Stimulated activated CD4-positive, alpha-beta T cell treated with anti-CD3 and anti-CD28 coated beads, TNF-alpha, amount 100 ng/mL, for 48 hours (primary cell): ENCODE data around the gene PRSS22.
A peak's percentile ranks its signal among the peaks of the same experiment; 100 is the strongest.
"Not testable (repeated sequence)": the region's sequence is repeated elsewhere in the genome, so short reads cannot be mapped to it uniquely, and the experiment has no call there.

Experiments
- DNase-seq, 3 donors: peaks; one replicate each; pipeline ENCODE4 v3.0.0-alpha.2; 2020; ENCODE audit warnings: low read depth in 3 of 3

The PRSS22 gene

GRCh38 chr16:2857451-2858244 is at the start of gene PRSS22:
TSS of gene PRSS22 (minus strand) at chr16:2858170. CDS start at chr16:2858104, 66 bp downstream.
- DNase-seq = no peak

GRCh38 chr16:2907084-2907753 is 49.2 kb upstream of the PRSS22 start:
- DNase-seq = not testable (repeated sequence)

- no peak for DNase-seq
Measured at GRCh38 chr16:2905988-2906387, 48.0 kb upstream of the PRSS22 start.

GRCh38 chr16:2905241-2905987 is 47.4 kb upstream of the PRSS22 start:
- peak; percentile 95 to 98 (median 98) for DNase-seq

- DNase-seq = no peak
Measured at GRCh38 chr16:2904922-2905240, 46.9 kb upstream of the PRSS22 start.

GRCh38 chr16:2904100-2904921 is 46.3 kb upstream of the PRSS22 start:
- peak; percentile 60 to 71 (median 63) for DNase-seq

- no peak for DNase-seq
Measured at GRCh38 chr16:2902337-2903130, 44.6 kb upstream of the PRSS22 start.

GRCh38 chr16:2900526-2901075 is 42.6 kb upstream of the PRSS22 start:
- DNase-seq = no peak

GRCh38 chr16:2899564-2900072 is 41.6 kb upstream of the PRSS22 start:
- no peak for DNase-seq

- no peak for DNase-seq
Measured at GRCh38 chr16:2898831-2899563, 41.0 kb upstream of the PRSS22 start.

GRCh38 chr16:2897110-2897509 is 39.1 kb upstream of the PRSS22 start:
- DNase-seq = no peak

- no peak for DNase-seq
Measured at GRCh38 chr16:2896480-2897010, 38.6 kb upstream of the PRSS22 start.

- no peak for DNase-seq
Measured at GRCh38 chr16:2895813-2896212, 37.8 kb upstream of the PRSS22 start.

GRCh38 chr16:2894231-2894630 is 36.3 kb upstream of the PRSS22 start:
- DNase-seq = no peak

- no peak for DNase-seq
Measured at GRCh38 chr16:2884041-2884451, 26.1 kb upstream of the PRSS22 start.

GRCh38 chr16:2883458-2883908 is 25.5 kb upstream of the PRSS22 start:
- no peak for DNase-seq

GRCh38 chr16:2882650-2883457 is 24.9 kb upstream of the PRSS22 start, which contains the start of gene FLYWCH2:
TSS of gene FLYWCH2 (plus strand) at chr16:2883215. CDS start at chr16:2896450, 13,235 bp downstream.
- DNase-seq = peak; percentile 98 to 100 (median 99)
